OCI-LY7 (cell line): ENCODE measurements around the gene MED25.

Source experiments
- EZH2phosphoT487 ChIP-seq: fragments of 200-600 bp; sonication (generic); IDR thresholded peaks from 2 replicates; pipeline ENCODE4 v1.6.1; 2018; ENCODE audit warnings: low read depth, borderline replicate concordance, mild to moderate bottlenecking, mixed run types, antibody characterized with exemption, low read length, moderate library complexity, mixed read lengths
- TF ChIP-seq, protein P1 (sequence below): fragments of 200-600 bp; sonication (generic); conservative IDR thresholded peaks from 2 replicates; pipeline ENCODE4 v1.5.1; 2014; ENCODE audit warnings: mild to moderate bottlenecking, antibody characterized with exemption, low read length, moderate library complexity, mixed read lengths

DNA sequence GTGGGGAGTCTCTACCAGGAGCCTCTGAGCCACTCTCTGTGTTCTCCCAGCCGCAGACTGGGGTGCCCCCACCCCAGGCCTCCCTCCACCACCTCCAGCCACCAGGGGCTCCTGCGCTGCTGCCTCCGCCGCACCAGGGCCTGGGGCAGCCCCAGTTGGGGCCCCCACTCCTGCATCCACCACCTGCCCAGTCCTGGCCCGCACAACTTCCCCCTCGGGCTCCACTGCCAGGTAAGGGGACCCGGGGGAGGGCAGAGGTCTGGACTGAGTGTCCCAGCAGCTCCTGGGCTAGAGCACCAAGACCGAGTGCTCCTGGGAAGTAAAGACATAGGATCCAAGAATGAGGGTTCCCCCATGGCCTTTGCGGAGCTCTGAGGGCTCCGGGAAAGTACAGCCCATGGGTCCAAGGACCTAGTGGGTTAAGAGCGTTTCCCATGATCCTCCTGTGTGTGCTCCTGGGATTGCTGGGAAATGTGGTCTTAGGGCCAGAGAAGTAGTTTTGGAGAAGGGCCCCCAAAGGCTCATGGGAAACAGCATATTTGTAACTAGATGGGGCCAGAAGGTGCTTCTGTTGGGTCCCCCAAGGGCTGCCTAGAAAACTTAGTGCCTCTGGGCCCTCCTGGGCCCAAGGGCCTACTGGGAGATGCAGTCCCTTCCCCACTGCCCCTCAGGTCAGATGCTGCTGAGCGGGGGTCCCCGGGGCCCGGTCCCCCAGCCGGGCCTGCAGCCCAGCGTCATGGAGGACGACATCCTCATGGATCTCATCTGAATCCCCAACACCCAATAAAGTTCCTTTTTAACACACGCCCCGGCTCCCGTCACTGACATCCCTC lies 18.3 kb downstream of the MED25 start:
- TF ChIP-seq, protein P1, sequence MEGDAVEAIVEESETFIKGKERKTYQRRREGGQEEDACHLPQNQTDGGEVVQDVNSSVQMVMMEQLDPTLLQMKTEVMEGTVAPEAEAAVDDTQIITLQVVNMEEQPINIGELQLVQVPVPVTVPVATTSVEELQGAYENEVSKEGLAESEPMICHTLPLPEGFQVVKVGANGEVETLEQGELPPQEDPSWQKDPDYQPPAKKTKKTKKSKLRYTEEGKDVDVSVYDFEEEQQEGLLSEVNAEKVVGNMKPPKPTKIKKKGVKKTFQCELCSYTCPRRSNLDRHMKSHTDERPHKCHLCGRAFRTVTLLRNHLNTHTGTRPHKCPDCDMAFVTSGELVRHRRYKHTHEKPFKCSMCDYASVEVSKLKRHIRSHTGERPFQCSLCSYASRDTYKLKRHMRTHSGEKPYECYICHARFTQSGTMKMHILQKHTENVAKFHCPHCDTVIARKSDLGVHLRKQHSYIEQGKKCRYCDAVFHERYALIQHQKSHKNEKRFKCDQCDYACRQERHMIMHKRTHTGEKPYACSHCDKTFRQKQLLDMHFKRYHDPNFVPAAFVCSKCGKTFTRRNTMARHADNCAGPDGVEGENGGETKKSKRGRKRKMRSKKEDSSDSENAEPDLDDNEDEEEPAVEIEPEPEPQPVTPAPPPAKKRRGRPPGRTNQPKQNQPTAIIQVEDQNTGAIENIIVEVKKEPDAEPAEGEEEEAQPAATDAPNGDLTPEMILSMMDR = no peak
- TF ChIP-seq EZH2phosphoT487 = no peak
